GM23338 (cell line): ENCODE data around the gene FAM168A. TPM values are rescaled to one million over a fixed set of nuclear protein-coding genes. Genes with fewer than 3 reads are reported as not detected.

Source experiments
- ATAC-seq: fragments of 200-7000 bp; cut with Tn5 transposase; 3 replicates; pipeline ENCODE4 v1.9.1; 2020
- DNase-seq: peaks from one replicate; pipeline ENCODE4 v3.0.0-alpha.2; 2015; ENCODE audit warnings: low spot score
- H2AFZ ChIP-seq: fragments of 200-600 bp; sonication (generic); 2 replicates; pipeline ENCODE4 v1.8.0; 2016; ENCODE audit warnings: antibody characterized with exemption, mild to moderate bottlenecking, moderate library complexity
- H3F3A ChIP-seq: fragments of 200-600 bp; sonication (generic); replicated peaks from 2 replicates; pipeline ENCODE4 v1.8.0; 2017; ENCODE audit warnings: antibody characterized with exemption, mixed run types, low read depth
- H3K27ac ChIP-seq: fragments of 200-600 bp; sonication (generic); 2 replicates; pipeline ENCODE4 v1.6.1; 2016; ENCODE audit warnings: low read depth
- H3K27me3 ChIP-seq: fragments of 200-600 bp; sonication (generic); 2 replicates; pipeline ENCODE4 v1.8.0; 2016; ENCODE audit warnings: mild to moderate bottlenecking, mixed run types, moderate library complexity; ENCODE audit not compliant: insufficient read depth
- H3K36me3 ChIP-seq: fragments of 200-600 bp; sonication (generic); 2 replicates; pipeline ENCODE4 v1.8.0; 2016; ENCODE audit warnings: mild to moderate bottlenecking; ENCODE audit not compliant: insufficient read depth
- H3K4me1 ChIP-seq: fragments of 200-600 bp; sonication (generic); 2 replicates; pipeline ENCODE4 v1.8.0; 2016; ENCODE audit warnings: mild to moderate bottlenecking, moderate library complexity; ENCODE audit not compliant: insufficient read depth
- H3K4me2 ChIP-seq: fragments of 200-600 bp; sonication (generic); 2 replicates; pipeline ENCODE4 v1.7.1; 2017; ENCODE audit warnings: mixed run types
- H3K4me3 ChIP-seq: fragments of 200-600 bp; sonication (generic); 2 replicates; pipeline ENCODE4 v1.6.1; 2016; ENCODE audit warnings: mixed run types
- H3K79me2 ChIP-seq: fragments of 200-600 bp; sonication (generic); replicated peaks from 2 replicates; pipeline ENCODE4 v1.8.0; 2017; ENCODE audit warnings: mild to moderate bottlenecking; ENCODE audit not compliant: insufficient read depth
- H3K9me2 ChIP-seq: fragments of 200-600 bp; sonication (generic); 2 replicates; pipeline ENCODE4 v1.8.0; 2017; ENCODE audit not compliant: insufficient read depth
- H4K20me1 ChIP-seq: fragments of 200-600 bp; sonication (generic); replicated peaks from 2 replicates; pipeline ENCODE4 v1.8.0; 2017; ENCODE audit warnings: mild to moderate bottlenecking; ENCODE audit not compliant: insufficient read depth
- H3K27ac Mint-ChIP-seq: 2 replicates; pipeline ENCODE4 v1.8.0; 2020; ENCODE audit warnings: inconsistent platforms, mild to moderate bottlenecking, moderate library complexity, mixed read lengths
- H3K27me3 Mint-ChIP-seq: 3 replicates; pipeline ENCODE4 v1.8.0; 2022; ENCODE audit warnings: low read depth, mild to moderate bottlenecking, moderate library complexity, mixed read lengths, inconsistent platforms; ENCODE audit not compliant: insufficient read depth, poor library complexity
- H3K36me3 Mint-ChIP-seq: 3 replicates; pipeline ENCODE4 v1.8.0; 2021; ENCODE audit warnings: low read depth, mild to moderate bottlenecking, inconsistent platforms, moderate library complexity, mixed read lengths
- H3K4me1 Mint-ChIP-seq: 3 replicates; pipeline ENCODE4 v1.8.0; 2020; ENCODE audit warnings: mild to moderate bottlenecking, inconsistent platforms, mixed read lengths
- H3K4me3 Mint-ChIP-seq: 3 replicates; pipeline ENCODE4 v1.8.0; 2021; ENCODE audit warnings: moderate library complexity, mild to moderate bottlenecking, inconsistent platforms, mixed read lengths
- H3K9me3 Mint-ChIP-seq: 3 replicates; pipeline ENCODE4 v1.8.0; 2020; ENCODE audit warnings: moderate library complexity, mild to moderate bottlenecking, inconsistent platforms, mixed read lengths
- CREB1 ChIP-seq: fragments of 250-450 bp; sonication (Bioruptor Pico); IDR thresholded peaks from 2 replicates; pipeline ENCODE4 v1.5.0; 2020; ENCODE audit warnings: low read depth, mild to moderate bottlenecking, moderate library complexity
- EZH2phosphoT487 ChIP-seq: fragments of 200-600 bp; sonication (generic); IDR thresholded peaks from one replicate; pipeline ENCODE4 v1.8.1; 2018; ENCODE audit warnings: antibody characterized with exemption; ENCODE audit not compliant: unreplicated experiment
- NANOG ChIP-seq: IDR thresholded peaks from 2 replicates; pipeline ENCODE4 v1.6.1; 2016; ENCODE audit warnings: antibody characterized with exemption, borderline replicate concordance
- POLR2AphosphoS5 ChIP-seq: IDR thresholded peaks from 2 replicates; pipeline ENCODE4 v1.6.1; 2016; ENCODE audit warnings: antibody characterized with exemption, low read depth
- STAT1 ChIP-seq: IDR thresholded peaks from one replicate; pipeline ENCODE4 v1.6.1; 2016; ENCODE audit warnings: antibody characterized with exemption; ENCODE audit not compliant: unreplicated experiment
- ZNF114 ChIP-seq: fragments of 250-450 bp; sonication (Bioruptor Pico); IDR thresholded peaks from 2 replicates; pipeline ENCODE4 v1.5.0; 2020; ENCODE audit warnings: mild to moderate bottlenecking, moderate library complexity
- ZNF331 ChIP-seq: fragments of 250-450 bp; sonication (Bioruptor Pico); IDR thresholded peaks from 2 replicates; pipeline ENCODE4 v1.5.0; 2020; ENCODE audit warnings: low read depth, mild to moderate bottlenecking, moderate library complexity
- polyA plus RNA-seq: library from polyadenylated mRNA; unstranded; fragments of >200 nt; fragmentation: Nextera tagmentation; extraction: Ambion mirVana; gene quantifications from 2 replicates; pipeline ENCODE4 v1.2.1, GENCODE V29; 2016
- total RNA-seq: library from RNA; depleted of rRNA; stranded (reverse); fragments of >200 nt; shearing (Covaris generic); gene quantifications from 2 replicates; pipeline ENCODE4 v1.2.3, GENCODE V29; 2014
- TF ChIP-seq, protein P1 (sequence below): fragments of 250-450 bp; sonication (Bioruptor Pico); IDR thresholded peaks from 2 replicates; pipeline ENCODE4 v1.5.0; 2020; ENCODE audit warnings: mild to moderate bottlenecking, moderate library complexity

Gene FAM168A
- total and polyA plus RNA-seq, 2 experiments from 2014 or later = 8.0 to 20.3 TPM

DNA sequence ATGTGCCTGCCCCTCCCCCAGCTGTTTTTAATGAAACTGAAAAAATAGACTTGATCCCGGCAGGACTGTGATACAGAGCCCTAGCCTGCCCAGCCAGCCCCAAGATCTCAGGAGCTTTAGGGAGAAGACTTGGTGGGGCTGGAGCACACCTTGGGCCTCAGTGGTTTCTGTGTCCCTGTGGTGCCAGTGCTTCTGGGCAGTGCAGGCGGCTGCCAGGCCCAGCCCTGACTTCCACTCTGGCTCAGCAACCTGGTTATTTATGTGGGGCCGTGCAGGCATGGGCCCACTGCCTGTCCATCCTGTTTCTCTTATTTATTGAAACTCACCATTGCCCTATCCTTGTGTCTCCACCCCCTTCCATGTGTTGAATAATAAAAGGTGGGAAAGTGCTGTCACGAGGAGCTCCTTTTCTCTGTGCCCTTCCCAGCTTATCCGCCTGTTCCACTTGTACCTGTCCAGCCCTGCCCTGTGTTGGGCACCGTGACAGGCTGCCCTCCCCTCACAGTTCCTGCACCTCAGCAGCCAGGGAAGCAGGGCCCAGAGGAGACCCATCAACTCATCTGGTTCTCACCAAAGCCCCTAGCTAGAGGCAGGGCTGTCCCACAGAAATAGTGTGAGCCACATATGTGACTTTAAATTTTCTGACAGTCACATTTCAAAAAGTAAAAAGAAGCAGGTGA is 201.5 kb downstream of the FAM168A start (continued):
- TF ChIP-seq, protein P1, sequence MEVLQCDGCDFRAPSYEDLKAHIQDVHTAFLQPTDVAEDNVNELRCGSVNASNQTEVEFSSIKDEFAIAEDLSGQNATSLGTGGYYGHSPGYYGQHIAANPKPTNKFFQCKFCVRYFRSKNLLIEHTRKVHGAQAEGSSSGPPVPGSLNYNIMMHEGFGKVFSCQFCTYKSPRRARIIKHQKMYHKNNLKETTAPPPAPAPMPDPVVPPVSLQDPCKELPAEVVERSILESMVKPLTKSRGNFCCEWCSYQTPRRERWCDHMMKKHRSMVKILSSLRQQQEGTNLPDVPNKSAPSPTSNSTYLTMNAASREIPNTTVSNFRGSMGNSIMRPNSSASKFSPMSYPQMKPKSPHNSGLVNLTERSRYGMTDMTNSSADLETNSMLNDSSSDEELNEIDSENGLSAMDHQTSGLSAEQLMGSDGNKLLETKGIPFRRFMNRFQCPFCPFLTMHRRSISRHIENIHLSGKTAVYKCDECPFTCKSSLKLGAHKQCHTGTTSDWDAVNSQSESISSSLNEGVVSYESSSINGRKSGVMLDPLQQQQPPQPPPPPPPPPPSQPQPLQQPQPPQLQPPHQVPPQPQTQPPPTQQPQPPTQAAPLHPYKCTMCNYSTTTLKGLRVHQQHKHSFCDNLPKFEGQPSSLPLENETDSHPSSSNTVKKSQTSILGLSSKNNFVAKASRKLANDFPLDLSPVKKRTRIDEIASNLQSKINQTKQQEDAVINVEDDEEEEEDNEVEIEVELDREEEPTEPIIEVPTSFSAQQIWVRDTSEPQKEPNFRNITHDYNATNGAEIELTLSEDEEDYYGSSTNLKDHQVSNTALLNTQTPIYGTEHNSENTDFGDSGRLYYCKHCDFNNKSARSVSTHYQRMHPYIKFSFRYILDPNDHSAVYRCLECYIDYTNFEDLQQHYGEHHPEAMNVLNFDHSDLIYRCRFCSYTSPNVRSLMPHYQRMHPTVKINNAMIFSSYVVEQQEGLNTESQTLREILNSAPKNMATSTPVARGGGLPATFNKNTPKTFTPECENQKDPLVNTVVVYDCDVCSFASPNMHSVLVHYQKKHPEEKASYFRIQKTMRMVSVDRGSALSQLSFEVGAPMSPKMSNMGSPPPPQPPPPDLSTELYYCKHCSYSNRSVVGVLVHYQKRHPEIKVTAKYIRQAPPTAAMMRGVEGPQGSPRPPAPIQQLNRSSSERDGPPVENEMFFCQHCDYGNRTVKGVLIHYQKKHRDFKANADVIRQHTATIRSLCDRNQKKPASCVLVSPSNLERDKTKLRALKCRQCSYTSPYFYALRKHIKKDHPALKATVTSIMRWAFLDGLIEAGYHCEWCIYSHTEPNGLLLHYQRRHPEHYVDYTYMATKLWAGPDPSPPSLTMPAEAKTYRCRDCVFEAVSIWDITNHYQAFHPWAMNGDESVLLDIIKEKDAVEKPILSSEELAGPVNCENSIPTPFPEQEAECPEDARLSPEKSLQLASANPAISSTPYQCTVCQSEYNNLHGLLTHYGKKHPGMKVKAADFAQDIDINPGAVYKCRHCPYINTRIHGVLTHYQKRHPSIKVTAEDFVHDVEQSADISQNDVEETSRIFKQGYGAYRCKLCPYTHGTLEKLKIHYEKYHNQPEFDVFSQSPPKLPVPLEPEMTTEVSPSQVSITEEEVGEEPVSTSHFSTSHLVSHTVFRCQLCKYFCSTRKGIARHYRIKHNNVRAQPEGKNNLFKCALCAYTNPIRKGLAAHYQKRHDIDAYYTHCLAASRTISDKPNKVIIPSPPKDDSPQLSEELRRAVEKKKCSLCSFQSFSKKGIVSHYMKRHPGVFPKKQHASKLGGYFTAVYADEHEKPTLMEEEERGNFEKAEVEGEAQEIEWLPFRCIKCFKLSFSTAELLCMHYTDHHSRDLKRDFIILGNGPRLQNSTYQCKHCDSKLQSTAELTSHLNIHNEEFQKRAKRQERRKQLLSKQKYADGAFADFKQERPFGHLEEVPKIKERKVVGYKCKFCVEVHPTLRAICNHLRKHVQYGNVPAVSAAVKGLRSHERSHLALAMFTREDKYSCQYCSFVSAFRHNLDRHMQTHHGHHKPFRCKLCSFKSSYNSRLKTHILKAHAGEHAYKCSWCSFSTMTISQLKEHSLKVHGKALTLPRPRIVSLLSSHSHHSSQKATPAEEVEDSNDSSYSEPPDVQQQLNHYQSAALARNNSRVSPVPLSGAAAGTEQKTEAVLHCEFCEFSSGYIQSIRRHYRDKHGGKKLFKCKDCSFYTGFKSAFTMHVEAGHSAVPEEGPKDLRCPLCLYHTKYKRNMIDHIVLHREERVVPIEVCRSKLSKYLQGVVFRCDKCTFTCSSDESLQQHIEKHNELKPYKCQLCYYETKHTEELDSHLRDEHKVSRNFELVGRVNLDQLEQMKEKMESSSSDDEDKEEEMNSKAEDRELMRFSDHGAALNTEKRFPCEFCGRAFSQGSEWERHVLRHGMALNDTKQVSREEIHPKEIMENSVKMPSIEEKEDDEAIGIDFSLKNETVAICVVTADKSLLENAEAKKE = no peak
- TF ChIP-seq CREB1 (CRISPR knock-in tag) = no peak

DNA sequence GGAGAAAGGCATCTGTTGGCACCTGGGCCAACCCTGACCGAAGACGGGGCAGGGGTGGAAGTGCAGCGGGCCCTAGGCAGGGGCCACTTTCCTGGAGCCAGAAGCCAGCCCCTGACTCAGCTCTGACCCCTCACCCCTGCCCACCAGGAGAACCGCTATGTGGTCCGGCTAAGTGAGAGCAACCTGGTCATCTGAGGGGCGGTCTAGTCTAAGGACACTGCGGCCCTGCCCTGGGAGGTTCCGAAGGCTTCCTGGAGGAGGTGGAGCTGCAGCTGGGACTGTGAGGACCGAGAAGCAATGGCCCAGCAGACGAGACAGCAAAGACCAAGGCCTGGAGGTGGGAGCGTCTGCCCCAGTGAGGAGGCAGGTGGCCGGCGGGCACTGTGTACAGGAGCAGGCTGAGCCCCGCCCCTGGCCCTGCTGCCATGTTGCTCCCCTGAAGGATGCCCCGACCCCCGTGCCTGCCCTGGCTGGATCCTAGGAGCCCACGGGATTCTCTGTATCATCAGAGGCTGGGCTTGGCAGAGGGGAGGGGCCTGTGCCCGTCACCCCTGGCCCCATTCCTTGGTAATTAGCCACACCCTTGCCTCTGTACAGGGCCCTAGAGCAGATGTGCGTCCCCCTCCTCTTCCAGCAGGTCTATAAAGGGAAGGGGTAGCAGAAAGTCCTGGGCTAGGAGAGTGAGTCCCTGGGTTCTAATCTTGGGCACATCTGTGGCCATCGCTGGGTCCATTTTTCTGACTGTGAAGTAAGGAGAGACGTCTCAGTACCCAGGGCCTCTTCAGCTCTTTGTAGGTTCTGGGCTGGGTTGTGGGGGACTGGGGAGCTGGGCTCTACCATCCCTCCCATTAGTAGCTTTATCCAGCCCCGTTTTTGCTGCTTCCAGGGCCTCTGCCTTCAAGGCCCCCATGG is 202.4 kb downstream of the FAM168A start:
- Histone ChIP-seq H4K20me1 (no peaks in the 10 kb centered on the region), H2AFZ (no peak overlapping the region), H3K4me2 (no peak overlapping the region), H3K79me2 (no peaks in the 10 kb centered on the region), H3K9me2 (no peaks in the 10 kb centered on the region), H3K27ac (no peak overlapping the region), H3F3A (no peaks in the 10 kb centered on the region), H3K36me3 (no peaks in the 10 kb centered on the region), H3K4me3 (no peak overlapping the region), H3K27me3 (no peaks in the 10 kb centered on the region), H3K4me1 (no peaks in the 10 kb centered on the region)
- ATAC-seq (no peak), DNase-seq (no peak)
- peaks cover 4% of the 10 kb centered on the region for H3K4me1 Mint-ChIP-seq
- H3K27me3 Mint-ChIP-seq = peaks cover 9% of the 10 kb centered on the region
- H3K36me3 Mint-ChIP-seq = no peaks in the 10 kb centered on the region
- no peaks in the 10 kb centered on the region; the same call in 2 of the 3 replicates for H3K9me3 Mint-ChIP-seq
- H3K27ac Mint-ChIP-seq = no peak overlapping the region
- no peak overlapping the region for H3K4me3 Mint-ChIP-seq
- TF ChIP-seq EZH2phosphoT487 = no peak
- no peak for TF ChIP-seq STAT1
- TF ChIP-seq, protein P1 = no peak
- no peak for TF ChIP-seq POLR2AphosphoS5
- no peak for TF ChIP-seq NANOG
- no peak for TF ChIP-seq ZNF331 (CRISPR knock-in tag)
- TF ChIP-seq ZNF114 (CRISPR knock-in tag) = no peak
